Endodermal cell (in vitro differentiated cells): ENCODE results near the gene SKAP1. TPM values are rescaled to one million over a fixed set of nuclear protein-coding genes. Genes with fewer than 3 reads are reported as not detected.

ENCODE experiments used
- DNase-seq: peaks from one replicate; pipeline ENCODE4 v3.0.0-alpha.2; 2017
- H3K27ac ChIP-seq: 2 replicates; pipeline ENCODE4 v1.5.1; 2013; ENCODE audit warnings: mild to moderate bottlenecking, low read depth, low read length, moderate library complexity
- H3K27me3 ChIP-seq: 2 replicates; pipeline ENCODE4 v1.6.1; 2013; ENCODE audit warnings: mild to moderate bottlenecking, low read length, moderate library complexity; ENCODE audit not compliant: insufficient read depth, control insufficient read depth, poor library complexity, severe bottlenecking
- H3K36me3 ChIP-seq: 2 replicates; pipeline ENCODE4 v1.7.0; 2013; ENCODE audit warnings: mild to moderate bottlenecking, low read length, moderate library complexity; ENCODE audit not compliant: control insufficient read depth, insufficient read depth
- H3K4me1 ChIP-seq: one replicate; pipeline ENCODE4 v1.7.0; 2013; ENCODE audit warnings: low read length; ENCODE audit not compliant: control insufficient read depth, insufficient read depth
- H3K4me3 ChIP-seq: 2 replicates; pipeline ENCODE4 v1.5.1; 2013; ENCODE audit warnings: mild to moderate bottlenecking, low read length, moderate library complexity
- H3K9ac ChIP-seq: 2 replicates; pipeline ENCODE4 v1.6.1; 2013; ENCODE audit warnings: mild to moderate bottlenecking, low read length, moderate library complexity; ENCODE audit not compliant: poor library complexity, severe bottlenecking; ENCODE audit errors: extremely low read depth
- H3K9me3 ChIP-seq: 2 replicates; pipeline ENCODE4 v1.6.1; 2013; ENCODE audit warnings: mild to moderate bottlenecking, low read length, moderate library complexity; ENCODE audit not compliant: control insufficient read depth
- H3K27ac Mint-ChIP-seq: 2 replicates; pipeline ENCODE4 v1.8.0; 2020; ENCODE audit warnings: mixed read lengths
- H3K27me3 Mint-ChIP-seq: 2 replicates; pipeline ENCODE4 v1.8.0; 2021; ENCODE audit warnings: mild to moderate bottlenecking, mixed read lengths; ENCODE audit not compliant: insufficient read depth
- H3K36me3 Mint-ChIP-seq: 2 replicates; pipeline ENCODE4 v1.8.0; 2020; ENCODE audit warnings: low read depth, mixed read lengths
- H3K4me1 Mint-ChIP-seq: 2 replicates; pipeline ENCODE4 v1.8.0; 2020; ENCODE audit warnings: mixed read lengths
- H3K4me3 Mint-ChIP-seq: 2 replicates; pipeline ENCODE4 v1.8.0; 2020; ENCODE audit warnings: mild to moderate bottlenecking, moderate library complexity, mixed read lengths
- H3K9me3 Mint-ChIP-seq: 2 replicates; pipeline ENCODE4 v1.8.0; 2020; ENCODE audit warnings: mild to moderate bottlenecking, mixed read lengths
- CTCF ChIP-seq: fragments of 200-600 bp; sonication (generic); conservative IDR thresholded peaks from 2 replicates; pipeline ENCODE4 v1.5.0; 2021; ENCODE audit warnings: antibody characterized with exemption, mild to moderate bottlenecking
- WGBS, 2 experiments: methylation state at CpG; one replicate each; pipeline versions ENCODE4 v1.1.5 to v1.1.7; 2013; ENCODE audit warnings: missing lambda C conversion rate in 2 of 2, mixed read lengths in 1 of 2; ENCODE audit not compliant: insufficient coverage in 1 of 2, insufficient read length in 1 of 2; 5-methylcytosine and 5-hydroxymethylcytosine counted together
- total RNA-seq, 2 donors: library from RNA; stranded (reverse); fragmentation: NEBNext Ultra II Directional in 1 of 2; extraction: Animal tissue kit (Norgen Biotek cat#: 25700) in 1 of 2; gene quantifications; 2 replicates in 1 of 2; 3 replicates in 1 of 2; pipeline ENCODE4 v1.2.1, GENCODE V29; 2021

SKAP1 gene
- total RNA-seq, 2 donors from 2014 or later, result 0.31 to 0.53 TPM

- Mint-ChIP-seq H3K4me1 (peaks cover 19% of the 10 kb centered on the region), H3K27me3 (peaks cover 66% of the 10 kb centered on the region), H3K27ac (no peak overlapping the region), H3K4me3 (no peak overlapping the region), H3K36me3 (no peaks in the 10 kb centered on the region), H3K9me3 (no peaks in the 10 kb centered on the region)
- Histone ChIP-seq H3K9me3 (no peaks in the 10 kb centered on the region), H3K4me1 (peaks cover 4% of the 10 kb centered on the region), H3K27me3 (peaks cover 61% of the 10 kb centered on the region), H3K4me3 (no peak overlapping the region), H3K36me3 (no peaks in the 10 kb centered on the region), H3K9ac (no peak overlapping the region), H3K27ac (no peak overlapping the region)
- WGBS, 2 experiments, result 89 to 92% methylated on average over 8 of the region's 8 CpGs
- no peak for DNase-seq
- no peak for TF ChIP-seq CTCF
Measured at GRCh38 chr17:48439875-48440505, 10.0 kb upstream of the SKAP1 start.

GRCh38 chr17:48439110-48439850, 9.3 kb upstream of the SKAP1 start:
- Histone ChIP-seq H3K4me3 (no peak overlapping the region), H3K27me3 (peaks cover 54% of the 10 kb centered on the region), H3K27ac (no peak overlapping the region), H3K36me3 (no peaks in the 10 kb centered on the region), H3K9me3 (no peaks in the 10 kb centered on the region), H3K9ac (no peak overlapping the region), H3K4me1 (peaks cover 4% of the 10 kb centered on the region)
- no peak overlapping the region for H3K27ac Mint-ChIP-seq
- H3K27me3 Mint-ChIP-seq, result peaks cover 61% of the 10 kb centered on the region
- no peak for DNase-seq
- no peak for TF ChIP-seq CTCF
- H3K9me3 Mint-ChIP-seq, result no peaks in the 10 kb centered on the region
- no peak overlapping the region for H3K4me3 Mint-ChIP-seq
- H3K4me1 Mint-ChIP-seq, result peaks cover 21% of the 10 kb centered on the region
- 90 to 95% methylated on average over 2 to 3 of the region's 3 CpGs for WGBS, 2 experiments
- no peaks in the 10 kb centered on the region for H3K36me3 Mint-ChIP-seq

GRCh38 chr17:48438516-48439061, 8.6 kb upstream of the SKAP1 start:
- H3K9me3 ChIP-seq, result no peaks in the 10 kb centered on the region
- Mint-ChIP-seq H3K27me3 (peaks cover 65% of the 10 kb centered on the region), H3K27ac (no peak overlapping the region), H3K4me3 (no peak overlapping the region), H3K9me3 (no peaks in the 10 kb centered on the region), H3K36me3 (no peaks in the 10 kb centered on the region), H3K4me1 (peaks cover 27% of the 10 kb centered on the region)
- peaks cover 52% of the 10 kb centered on the region for H3K27me3 ChIP-seq
- peaks cover 11% of the 10 kb centered on the region for H3K4me1 ChIP-seq
- DNase-seq, result no peak
- no peak overlapping the region for H3K27ac ChIP-seq
- no peak for TF ChIP-seq CTCF
- H3K36me3 ChIP-seq, result no peaks in the 10 kb centered on the region
- no peak overlapping the region for H3K4me3 ChIP-seq
- WGBS, 2 experiments, result 75 to 100% methylated on average over 3 of the region's 3 CpGs
- no peak overlapping the region for H3K9ac ChIP-seq
